Activated naive CD4-positive, alpha-beta T cell treated with anti-CD3 and anti-CD28 coated beads, Interleukin-2, amount 50 U/mL, for 72 hours (primary cell): ENCODE measurements around the gene RGS12. TPM values are rescaled to one million over a fixed set of nuclear protein-coding genes. Genes with fewer than 3 reads are reported as not detected.
A peak's percentile ranks its signal among the peaks of the same experiment; 100 is the strongest.

Experiments
- ATAC-seq, 2 donors: fragments of 150-1000 bp; cut with Tn5 transposase; 2 replicates each; pipeline ENCODE4 v1.10.0; 2021; ENCODE audit warnings: mild to moderate bottlenecking in 2 of 2, moderate library complexity in 2 of 2
- DNase-seq, 2 donors: peaks; one replicate each; pipeline ENCODE4 v3.0.0; 2021 to 2022; ENCODE audit warnings: low spot score in 2 of 2
- H3K27ac Mint-ChIP-seq, 2 donors: one replicate each; pipeline ENCODE4 v1.8.0; 2022; ENCODE audit warnings: mild to moderate bottlenecking in 2 of 2, mixed read lengths in 2 of 2
- H3K36me3 Mint-ChIP-seq, 2 donors: one replicate each; pipeline ENCODE4 v1.8.0; 2022; ENCODE audit warnings: mixed read lengths in 2 of 2
- H3K9me3 Mint-ChIP-seq, 2 donors: one replicate each; pipeline ENCODE4 v1.8.0; 2022; ENCODE audit warnings: mixed read lengths in 2 of 2
- total RNA-seq, 2 donors: library from RNA; stranded (reverse); gene quantifications; one replicate each; pipeline ENCODE4 v1.2.3, GENCODE V29; 2022

The RGS12 gene
- total RNA-seq, 2 donors from 2014 or later, result 5.3 to 15.6 TPM

GRCh38 chr4:3340038-3340699 lies 47.3 kb downstream of the RGS12 start:
- DNase-seq, result no peak
- no peaks in the 10 kb centered on the region for H3K9me3 Mint-ChIP-seq
- no peaks in the 10 kb centered on the region for H3K36me3 Mint-ChIP-seq

GRCh38 chr4:3340700-3341083 lies 47.9 kb downstream of the RGS12 start:
- no peaks in the 10 kb centered on the region for H3K9me3 Mint-ChIP-seq
- ATAC-seq, result no peak

More at GRCh38 chr4:3340038-3340699, 47.3 kb downstream of the RGS12 start:
- ATAC-seq, result no peak
- H3K27ac Mint-ChIP-seq, result peak overlapping the region in 1 of 2 donors; percentile 81

GRCh38 chr4:3341760-3342159 lies 48.9 kb downstream of the RGS12 start:
- Mint-ChIP-seq H3K9me3 (no peaks in the 10 kb centered on the region), H3K36me3 (no peaks in the 10 kb centered on the region), H3K27ac (no peak overlapping the region)
- no peak for DNase-seq
- ATAC-seq, result no peak

More at GRCh38 chr4:3340700-3341083, 47.9 kb downstream of the RGS12 start:
- no peak for DNase-seq
- Mint-ChIP-seq H3K27ac (peak overlapping the region in 1 of 2 donors; percentile 81), H3K36me3 (no peaks in the 10 kb centered on the region)

GRCh38 chr4:3342182-3342854 lies 49.5 kb downstream of the RGS12 start:
- H3K27ac Mint-ChIP-seq, result no peak overlapping the region
- no peaks in the 10 kb centered on the region for H3K9me3 Mint-ChIP-seq
- no peak for DNase-seq
- H3K36me3 Mint-ChIP-seq, result no peaks in the 10 kb centered on the region
- peak; percentile 73 to 74 for ATAC-seq

Other genes starting within 250 kb of the RGS12 start
- not detected for gene HTT-AS, start 218.5 kb upstream of the RGS12 start, total RNA-seq
- gene HTT, start 218.3 kb upstream of the RGS12 start, total RNA-seq, result 100 to 1,000 TPM in 1 of 2 donors, 10 to 100 TPM in 1; 77.8 to 121 TPM
- gene MSANTD1, start 43.9 kb upstream of the RGS12 start, total RNA-seq, result 1 to 10 TPM in 1 of 2 donors, under 1 TPM in 1; 0.48 to 1.6 TPM
- not detected for gene HGFAC, start 148.9 kb downstream of the RGS12 start, total RNA-seq
- gene DOK7, start 170.3 kb downstream of the RGS12 start, total RNA-seq, result not detected
- gene LRPAP1, start 239.4 kb downstream of the RGS12 start, total RNA-seq, result 10 to 100 TPM; 44.9 to 48.7 TPM